Hematopoietic multipotent progenitor cell treated with erythropoietin and hydrocortisone succinate and interleukin-3 and kit ligand, for 6 days (in vitro differentiated cells): ENCODE results near the gene ADK.
"Not testable (repeated sequence)": the region's sequence is repeated elsewhere in the genome, so short reads cannot be mapped to it uniquely, and the experiment has no call there.

Experiments used
- DNase-seq: peaks from one replicate; pipeline ENCODE4 v3.0.0-alpha.2; 2015

Gene ADK

GRCh38 chr10:74244097-74244685 lies 93.2 kb downstream of the ADK start:
- DNase-seq, result peak; percentile 75

DNA sequence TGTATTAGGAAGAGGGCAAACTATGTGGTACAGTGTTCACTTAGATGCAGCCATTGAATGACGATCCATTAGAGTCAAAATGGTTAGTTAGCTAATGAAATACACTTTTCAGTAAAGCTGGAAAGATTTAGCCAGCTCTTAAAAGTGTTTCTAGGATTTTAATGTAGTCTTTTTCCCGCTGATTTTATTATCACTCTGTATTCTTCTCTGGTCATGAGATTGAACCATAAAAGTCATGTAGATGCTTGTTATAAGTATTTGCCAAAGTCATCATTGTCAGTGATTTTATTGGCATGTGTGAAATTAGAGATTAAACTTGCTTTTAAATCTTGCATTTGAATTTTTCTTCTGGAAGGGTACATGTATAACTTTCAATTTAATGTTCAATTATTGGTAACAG lies 93.8 kb downstream of the ADK start:
- no peak for DNase-seq

DNA sequence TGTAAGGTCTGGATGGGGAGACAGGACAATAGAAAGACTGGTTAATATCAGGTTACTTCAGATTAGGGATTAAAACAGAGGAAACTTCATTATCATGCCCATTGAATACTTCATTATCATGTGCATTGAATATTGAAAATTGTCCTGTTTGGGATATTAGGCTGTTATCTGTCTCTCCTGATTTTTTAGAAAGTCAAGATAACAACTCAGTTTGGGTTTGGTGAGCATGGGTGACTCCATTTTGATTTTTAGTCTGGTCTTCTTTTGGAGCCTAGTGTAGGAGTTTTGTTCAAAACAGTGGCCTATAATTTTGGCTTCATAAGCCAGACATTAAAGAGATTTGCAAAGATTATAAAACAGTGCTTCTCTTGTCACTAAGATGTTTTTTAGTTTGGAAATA lies 95.5 kb downstream of the ADK start:
- DNase-seq, result no peak

GRCh38 chr10:74249865-74250264 lies 98.8 kb downstream of the ADK start:
- no peak for DNase-seq

DNA sequence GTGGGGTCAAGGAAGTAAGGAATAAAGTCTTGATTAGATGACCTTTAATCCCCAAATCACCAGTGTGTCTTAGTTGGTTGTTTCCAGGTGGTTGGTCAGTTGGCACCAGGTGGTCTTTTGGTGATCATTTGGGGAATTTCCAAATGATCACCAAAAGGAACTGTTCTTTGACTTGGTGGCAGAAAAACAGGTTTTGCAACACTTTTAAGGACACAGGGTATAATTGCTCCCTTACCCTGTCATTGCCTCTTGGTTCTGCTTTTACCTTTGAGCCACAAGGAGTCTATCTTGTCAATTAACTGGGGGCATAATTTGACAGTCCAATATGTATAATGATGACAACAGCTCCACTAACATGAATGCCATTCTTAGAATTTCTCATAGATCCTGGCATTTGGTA lies 104.2 kb downstream of the ADK start:
- peak; percentile 22 for DNase-seq

GRCh38 chr10:74255888-74256357 lies 104.9 kb downstream of the ADK start:
- peak; percentile 41 for DNase-seq

DNA sequence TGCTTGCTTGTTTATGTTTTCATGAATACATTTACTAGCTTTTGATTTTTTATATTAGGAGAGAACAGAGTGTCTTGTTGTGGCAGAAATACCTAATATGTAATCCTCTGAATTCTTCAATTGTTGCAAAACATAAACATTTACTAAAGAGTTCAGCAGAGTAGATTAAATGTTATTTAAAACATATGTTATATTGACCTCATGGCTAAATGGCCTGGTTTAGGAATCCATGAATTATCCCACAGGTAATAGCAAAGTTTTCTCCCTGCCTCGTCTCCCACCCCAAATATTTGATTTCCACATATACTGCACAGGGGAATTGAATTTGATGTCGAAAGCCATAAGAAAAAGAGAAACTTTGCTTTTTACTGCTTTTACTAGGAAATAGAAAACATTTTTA lies 111.8 kb downstream of the ADK start:
- DNase-seq, result no peak

DNA sequence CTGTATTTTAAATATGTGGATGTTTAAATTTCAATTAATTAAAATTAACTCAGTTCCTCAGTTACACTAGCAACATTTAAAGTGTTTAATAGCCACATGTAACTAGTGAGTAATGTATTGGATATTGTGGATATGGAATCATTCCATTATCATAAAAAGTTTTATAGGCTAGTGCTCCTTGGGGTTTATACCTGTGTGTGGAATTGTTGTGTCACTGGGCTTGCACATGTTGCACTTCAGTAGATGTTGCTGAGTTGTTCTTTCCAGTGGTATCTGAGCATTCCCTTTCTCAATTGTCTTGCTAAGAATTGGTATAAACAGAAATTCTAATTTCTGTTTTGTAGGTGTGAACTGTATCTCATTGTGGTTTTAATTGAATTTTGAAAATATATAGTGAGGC lies 113.0 kb downstream of the ADK start:
- no peak for DNase-seq

GRCh38 chr10:74272288-74272687 lies 121.3 kb downstream of the ADK start:
- no peak for DNase-seq

DNA sequence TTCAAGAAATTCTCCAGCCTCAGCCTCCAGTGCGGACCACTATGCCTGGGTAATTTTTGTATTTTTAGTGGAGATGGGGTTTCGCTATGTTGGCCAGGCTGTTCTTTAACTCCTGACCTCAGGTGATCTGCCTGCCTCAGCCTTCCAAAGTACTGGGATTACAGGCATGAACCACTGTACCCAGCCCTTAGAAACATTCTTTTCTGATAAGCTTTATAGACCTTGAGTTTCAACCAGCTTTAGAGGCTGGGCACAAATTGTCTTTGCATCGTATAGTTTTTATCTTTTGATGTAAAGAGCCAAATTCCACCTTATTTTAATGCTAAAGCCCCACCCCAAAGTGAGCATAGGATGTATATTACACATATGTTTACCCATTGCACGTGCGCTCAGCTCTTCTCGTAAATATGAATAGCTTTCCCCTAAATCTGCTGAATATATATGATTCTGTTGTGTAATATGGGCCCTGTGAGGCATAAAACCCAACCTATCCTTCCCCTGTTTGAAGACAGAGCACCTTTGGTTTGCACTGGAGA lies 124.8 kb downstream of the ADK start:
- no peak for DNase-seq

GRCh38 chr10:74276416-74276815 lies 125.4 kb downstream of the ADK start:
- DNase-seq, result no peak

DNA sequence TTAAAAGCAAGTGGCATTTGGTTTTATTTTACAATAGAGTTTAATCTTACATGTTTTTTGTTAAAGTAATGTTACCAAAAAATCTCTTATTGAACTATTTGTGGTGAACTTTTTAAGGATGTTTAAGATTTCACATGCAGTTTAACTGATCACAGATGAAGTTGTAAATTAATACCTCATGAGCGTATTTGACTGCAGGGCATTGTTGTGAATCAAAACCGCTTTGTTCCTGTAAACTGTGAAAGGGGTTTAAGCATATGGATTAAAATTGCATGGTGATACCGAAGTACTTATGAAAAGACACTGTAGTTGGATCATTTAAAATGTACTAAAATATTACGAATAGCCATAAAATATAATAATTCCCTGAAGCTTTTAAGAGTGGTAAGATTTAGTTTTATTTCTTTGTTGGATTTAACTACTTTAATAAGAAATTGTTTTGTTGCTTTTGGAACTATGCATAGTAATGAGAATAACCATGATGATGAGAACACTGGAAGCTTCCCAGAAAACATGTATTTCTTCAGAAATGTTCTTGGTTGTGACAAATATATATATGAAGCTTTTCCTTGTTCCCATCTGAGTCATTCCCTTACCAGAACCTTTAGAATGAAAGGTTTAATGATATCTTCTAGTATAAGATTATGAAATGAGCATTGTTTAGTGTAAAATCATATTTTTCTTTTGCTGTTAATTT lies 131.3 kb downstream of the ADK start:
- DNase-seq, result no peak

GRCh38 chr10:74282848-74283210 lies 131.8 kb downstream of the ADK start:
- DNase-seq, result no peak

- DNase-seq, result no peak
Measured at GRCh38 chr10:74289188-74289587, 138.2 kb downstream of the ADK start.

DNA sequence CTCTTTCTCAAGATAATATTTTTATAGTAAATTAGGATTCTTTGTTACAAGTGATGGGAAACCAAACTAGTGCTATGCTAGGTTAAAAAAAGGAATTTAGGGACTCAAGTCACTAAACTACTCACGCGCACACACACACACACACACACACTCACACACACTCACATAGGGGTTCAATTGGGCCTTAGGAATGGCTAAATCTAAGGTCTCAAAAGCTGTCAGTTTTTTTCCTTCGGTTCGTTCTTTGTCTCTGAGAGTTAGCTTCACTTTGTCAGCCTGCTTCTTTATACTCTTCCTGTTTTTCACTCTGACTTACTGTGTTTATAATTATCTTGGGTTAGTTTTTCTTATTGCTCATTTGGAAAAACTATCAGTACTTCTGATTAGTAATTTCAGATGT lies 138.9 kb downstream of the ADK start:
- DNase-seq, result peak; percentile 16

- DNase-seq, result no peak
Measured at GRCh38 chr10:74290708-74291107, 139.7 kb downstream of the ADK start.

GRCh38 chr10:74292871-74293427 lies 141.9 kb downstream of the ADK start:
- DNase-seq, result no peak

GRCh38 chr10:74293686-74294371 lies 142.8 kb downstream of the ADK start:
- DNase-seq, result no peak

DNA sequence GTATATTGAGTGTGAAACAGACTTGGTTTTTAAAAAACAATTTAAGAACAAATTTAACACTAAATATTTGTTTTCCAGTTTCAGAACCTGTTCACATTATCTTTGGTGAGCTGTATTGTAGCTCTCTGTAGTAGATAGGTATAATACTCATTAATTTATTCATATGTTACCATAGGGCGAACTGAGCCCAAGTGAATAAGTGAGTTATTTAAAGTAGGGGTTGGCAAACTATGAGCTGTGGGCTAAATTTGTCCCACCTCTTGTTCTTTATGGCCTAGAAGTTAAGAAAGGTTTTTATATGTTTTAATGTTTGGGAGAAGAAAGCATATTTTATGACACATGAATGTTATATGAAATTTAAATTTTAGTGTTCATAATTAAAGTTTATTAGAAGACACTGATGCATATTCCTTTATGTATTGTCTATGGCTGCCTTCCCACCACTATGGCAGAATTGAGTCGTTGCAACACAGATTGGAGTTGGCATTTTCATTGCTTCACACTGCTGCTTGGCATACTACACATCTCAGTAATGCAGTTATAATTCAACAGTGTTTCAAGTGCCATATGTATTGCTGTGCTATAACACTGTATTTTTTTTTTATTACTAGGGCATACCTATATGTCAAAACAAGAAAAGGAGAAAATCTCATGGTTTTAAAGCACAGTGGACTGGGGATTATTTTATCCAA lies 146.5 kb downstream of the ADK start:
- no peak for DNase-seq

DNA sequence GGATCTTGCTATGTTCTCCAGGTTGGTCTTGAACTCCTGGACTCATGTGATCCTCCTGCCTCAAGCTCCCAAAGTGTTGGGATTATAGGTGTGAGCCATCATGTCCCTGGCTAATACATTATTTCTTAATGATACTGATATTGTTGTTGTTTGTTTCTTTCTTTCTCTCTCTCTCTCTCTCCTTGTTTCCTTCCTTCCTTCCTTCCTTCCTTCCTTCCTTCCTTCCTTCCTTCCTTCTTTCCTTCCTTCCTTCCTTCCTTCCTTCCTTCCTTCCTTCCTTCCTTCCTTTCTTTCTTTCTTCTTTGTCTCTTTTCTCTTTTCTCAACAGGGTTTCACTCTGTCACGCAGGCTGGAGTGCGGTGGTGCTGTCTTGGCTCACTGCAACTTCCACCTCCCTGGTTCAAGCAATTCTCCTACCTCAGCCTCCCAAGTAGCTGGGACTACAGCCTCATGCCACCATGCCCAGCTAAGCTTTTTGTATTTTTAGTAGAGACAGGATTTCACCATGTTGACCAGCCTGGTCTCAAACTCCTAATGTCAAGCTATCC lies 149.1 kb downstream of the ADK start:
- not testable (repeated sequence) for DNase-seq

GRCh38 chr10:74300666-74301065 lies 149.6 kb downstream of the ADK start:
- peak; percentile 56 for DNase-seq

- no peak for DNase-seq
Measured at GRCh38 chr10:74305730-74306129, 154.7 kb downstream of the ADK start.
